OCI-LY3 (cell line): Measurements from ENCODE around the gene ZP3.
"Not testable (repeated sequence)": the region's sequence is repeated elsewhere in the genome, so short reads cannot be mapped to it uniquely, and the experiment has no call there.

Experiments
- H2AFZ ChIP-seq: fragments of 200-600, 300-600 bp; shearing (Covaris generic); 2 replicates; pipeline ENCODE4 v1.6.0; 2014; ENCODE audit warnings: antibody characterized with exemption, low read depth, low read length
- H3K27ac ChIP-seq: fragments of 200-600, 300-600 bp; sonication (generic); 2 replicates; pipeline ENCODE4 v1.5.1; 2014; ENCODE audit warnings: mild to moderate bottlenecking, low read length, moderate library complexity, mixed read lengths
- H3K27me3 ChIP-seq: fragments of 200-600, 300-600 bp; sonication (generic); 2 replicates; pipeline ENCODE4 v1.6.1; 2014; ENCODE audit warnings: low read depth, low read length, mixed read lengths
- H3K36me3 ChIP-seq: fragments of 200-600, 300-600 bp; sonication (generic); replicated peaks from 2 replicates; pipeline ENCODE3; 2014; ENCODE audit warnings: low read depth, low read length, mixed read lengths
- H3K4me1 ChIP-seq: fragments of 300-600, 200-600 bp; sonication (generic); 2 replicates; pipeline ENCODE4 v1.6.1; 2014; ENCODE audit warnings: low read length, mixed read lengths
- H3K4me2 ChIP-seq: fragments of 200-600, 300-600 bp; sonication (generic); 2 replicates; pipeline ENCODE4 v1.6.1; 2014; ENCODE audit warnings: low read length, mixed read lengths
- H3K4me3 ChIP-seq: fragments of 300-600, 200-600 bp; sonication (generic); 2 replicates; pipeline ENCODE4 v1.5.1; 2014; ENCODE audit warnings: antibody characterized with exemption, mild to moderate bottlenecking, low read length, moderate library complexity
- H3K79me2 ChIP-seq: fragments of 300-600, 200-600 bp; shearing (Covaris generic); 2 replicates; pipeline ENCODE4 v1.6.1; 2014; ENCODE audit warnings: mild to moderate bottlenecking, low read length, mixed read lengths
- H3K9ac ChIP-seq: fragments of 300-600, 200-600 bp; shearing (Covaris generic); 2 replicates; pipeline ENCODE4 v1.6.0; 2014; ENCODE audit warnings: mild to moderate bottlenecking, low read length, moderate library complexity
- H3K9me3 ChIP-seq: fragments of 200-600, 300-600 bp; shearing (Covaris generic); 2 replicates; pipeline ENCODE4 v1.6.1; 2014; ENCODE audit warnings: low read length, mixed read lengths; ENCODE audit not compliant: insufficient read depth
- H4K20me1 ChIP-seq: fragments of 200-600, 300-600 bp; sonication (generic); 2 replicates; pipeline ENCODE4 v1.6.1; 2016; ENCODE audit warnings: low read length, mixed read lengths; ENCODE audit not compliant: insufficient read depth
- EZH2phosphoT487 ChIP-seq: fragments of 200-600 bp; shearing (Covaris generic); IDR thresholded peaks from 2 replicates; pipeline ENCODE4 v1.6.1; 2018; ENCODE audit warnings: antibody characterized with exemption, mixed run types, low read depth
- TF ChIP-seq, protein P1 (sequence below): fragments of 200-600, 300-600 bp; sonication (generic); IDR thresholded peaks from 2 replicates; pipeline ENCODE4 v1.5.1; 2014; ENCODE audit warnings: antibody characterized with exemption, low read length, low read depth

ZP3 gene

DNA sequence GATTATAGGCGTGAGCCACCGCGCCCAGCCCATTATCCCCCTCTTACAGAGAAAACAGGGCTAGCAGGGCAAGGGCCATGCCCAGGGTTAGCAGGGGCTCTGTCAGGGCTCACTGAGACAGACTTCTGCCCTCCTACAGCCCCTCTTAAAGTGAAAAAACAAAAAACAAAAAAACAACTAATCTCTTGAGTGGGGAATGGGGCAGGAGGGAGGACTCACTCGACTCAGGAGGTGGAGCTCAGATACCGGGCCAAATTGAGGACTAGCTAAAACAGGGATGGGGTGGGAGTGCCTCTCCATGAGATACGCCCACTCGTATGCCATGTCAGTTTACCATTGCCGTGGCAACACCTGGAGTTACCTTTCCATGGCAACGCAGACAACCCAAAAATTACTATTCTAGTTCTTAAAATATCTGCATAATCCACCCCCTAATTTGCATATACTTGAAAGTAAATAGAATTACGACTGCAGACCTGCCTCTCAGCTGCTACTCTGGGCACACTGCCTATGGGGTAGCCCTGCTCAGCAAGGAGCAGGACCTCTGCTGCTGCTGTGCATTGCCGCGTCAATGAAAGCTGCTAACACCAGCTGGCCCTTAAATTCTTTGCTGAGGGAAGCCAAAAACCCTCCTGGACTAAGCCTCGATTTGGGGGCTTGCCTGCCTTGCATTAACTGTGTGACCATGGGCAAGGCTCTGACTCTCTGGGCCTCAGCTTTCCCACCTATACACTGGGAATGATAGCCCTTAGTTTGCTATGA, 28.6 kb upstream of the ZP3 start:
- no peak overlapping the region for H3K4me2 ChIP-seq
- H3K9ac ChIP-seq = no peak overlapping the region
- TF ChIP-seq, protein P1, sequence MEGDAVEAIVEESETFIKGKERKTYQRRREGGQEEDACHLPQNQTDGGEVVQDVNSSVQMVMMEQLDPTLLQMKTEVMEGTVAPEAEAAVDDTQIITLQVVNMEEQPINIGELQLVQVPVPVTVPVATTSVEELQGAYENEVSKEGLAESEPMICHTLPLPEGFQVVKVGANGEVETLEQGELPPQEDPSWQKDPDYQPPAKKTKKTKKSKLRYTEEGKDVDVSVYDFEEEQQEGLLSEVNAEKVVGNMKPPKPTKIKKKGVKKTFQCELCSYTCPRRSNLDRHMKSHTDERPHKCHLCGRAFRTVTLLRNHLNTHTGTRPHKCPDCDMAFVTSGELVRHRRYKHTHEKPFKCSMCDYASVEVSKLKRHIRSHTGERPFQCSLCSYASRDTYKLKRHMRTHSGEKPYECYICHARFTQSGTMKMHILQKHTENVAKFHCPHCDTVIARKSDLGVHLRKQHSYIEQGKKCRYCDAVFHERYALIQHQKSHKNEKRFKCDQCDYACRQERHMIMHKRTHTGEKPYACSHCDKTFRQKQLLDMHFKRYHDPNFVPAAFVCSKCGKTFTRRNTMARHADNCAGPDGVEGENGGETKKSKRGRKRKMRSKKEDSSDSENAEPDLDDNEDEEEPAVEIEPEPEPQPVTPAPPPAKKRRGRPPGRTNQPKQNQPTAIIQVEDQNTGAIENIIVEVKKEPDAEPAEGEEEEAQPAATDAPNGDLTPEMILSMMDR = no peak
- TF ChIP-seq EZH2phosphoT487 = no peak

DNA sequence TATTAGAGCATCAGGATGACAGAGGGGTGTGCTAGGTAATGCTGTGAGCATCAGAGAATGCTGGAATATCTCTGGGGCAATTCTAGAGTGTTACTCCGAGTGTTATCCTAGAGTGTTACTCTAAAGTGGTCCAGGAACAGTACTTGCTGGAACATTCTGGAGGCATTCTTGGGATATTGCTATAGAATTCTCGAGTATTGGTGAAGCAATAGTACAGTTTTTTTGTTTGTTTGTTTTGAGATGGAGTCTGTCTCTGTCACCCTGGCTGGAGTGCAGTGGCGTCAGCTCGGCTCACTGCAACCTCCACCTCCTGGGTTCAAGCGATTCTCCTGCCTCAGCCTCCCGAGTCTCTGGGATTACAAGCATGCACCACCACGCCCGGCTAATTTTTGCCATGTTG, 27.9 kb upstream of the ZP3 start:
- Histone ChIP-seq H3K9ac (no peak overlapping the region), H3K27me3 (no peaks in the 10 kb centered on the region), H3K79me2 (no peaks in the 10 kb centered on the region), H3K9me3 (no peaks in the 10 kb centered on the region), H3K4me3 (no peak overlapping the region), H3K4me1 (peaks cover 10% of the 10 kb centered on the region), H4K20me1 (no peaks in the 10 kb centered on the region), H3K36me3 (no peaks in the 10 kb centered on the region), H3K4me2 (no peak overlapping the region), H3K27ac (no peak overlapping the region), H2AFZ (no peak overlapping the region)
- TF ChIP-seq, protein P1 = no peak
- TF ChIP-seq EZH2phosphoT487 = no peak

More for the DNA sequence above, 28.6 kb upstream of the ZP3 start:
- Histone ChIP-seq H2AFZ (no peak overlapping the region), H3K4me1 (peaks cover 10% of the 10 kb centered on the region), H3K9me3 (no peaks in the 10 kb centered on the region), H3K79me2 (no peaks in the 10 kb centered on the region), H3K4me3 (no peak overlapping the region), H3K36me3 (no peaks in the 10 kb centered on the region), H3K27ac (no peak overlapping the region), H3K27me3 (no peaks in the 10 kb centered on the region), H4K20me1 (no peaks in the 10 kb centered on the region)

DNA sequence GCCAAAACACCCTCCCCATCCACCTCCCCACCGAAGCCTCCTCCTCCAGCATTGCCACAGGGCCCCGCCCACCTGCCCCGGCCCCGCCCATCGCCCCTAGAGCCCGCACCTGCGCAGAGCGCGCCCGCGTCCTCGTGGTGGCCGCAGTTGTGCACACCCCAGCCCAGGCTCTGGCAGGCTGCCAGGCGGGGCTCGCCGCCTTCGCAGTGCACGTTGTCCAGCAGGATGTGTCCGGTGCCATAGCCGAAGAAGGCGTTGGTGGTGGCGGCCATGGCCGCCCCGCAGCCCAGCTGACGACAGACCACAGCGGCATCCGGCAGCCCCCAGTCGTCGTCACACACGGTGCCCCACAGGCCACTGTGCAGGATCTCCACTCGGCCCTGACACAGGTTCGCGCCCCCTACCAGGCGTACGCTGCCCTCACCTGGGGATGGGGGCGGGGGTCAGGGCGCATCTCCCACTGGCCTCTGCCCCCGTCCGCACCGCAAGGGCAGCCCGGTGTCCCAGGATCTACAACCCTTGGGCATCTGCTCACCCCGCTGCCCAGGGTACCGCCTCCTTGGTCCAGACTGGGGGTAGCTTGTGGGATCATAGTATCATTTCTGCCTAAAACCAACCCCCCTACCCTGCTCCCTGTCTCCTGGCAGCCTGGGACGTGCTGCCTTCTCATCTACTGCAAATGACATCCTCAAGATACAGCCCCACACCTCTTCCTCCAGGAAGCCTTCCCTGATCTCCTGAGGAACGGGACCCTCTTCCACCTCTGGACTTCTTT, 27.2 kb upstream of the ZP3 start:
- Histone ChIP-seq H4K20me1 (no peaks in the 10 kb centered on the region), H3K4me1 (peaks cover 6% of the 10 kb centered on the region), H3K36me3 (no peaks in the 10 kb centered on the region), H3K27me3 (no peaks in the 10 kb centered on the region), H3K9me3 (no peaks in the 10 kb centered on the region), H3K9ac (no peak overlapping the region), H3K4me3 (no peak overlapping the region), H3K4me2 (no peak overlapping the region), H2AFZ (no peak overlapping the region), H3K27ac (no peak overlapping the region), H3K79me2 (no peaks in the 10 kb centered on the region)
- TF ChIP-seq EZH2phosphoT487 = no peak
- TF ChIP-seq, protein P1 = no peak

DNA sequence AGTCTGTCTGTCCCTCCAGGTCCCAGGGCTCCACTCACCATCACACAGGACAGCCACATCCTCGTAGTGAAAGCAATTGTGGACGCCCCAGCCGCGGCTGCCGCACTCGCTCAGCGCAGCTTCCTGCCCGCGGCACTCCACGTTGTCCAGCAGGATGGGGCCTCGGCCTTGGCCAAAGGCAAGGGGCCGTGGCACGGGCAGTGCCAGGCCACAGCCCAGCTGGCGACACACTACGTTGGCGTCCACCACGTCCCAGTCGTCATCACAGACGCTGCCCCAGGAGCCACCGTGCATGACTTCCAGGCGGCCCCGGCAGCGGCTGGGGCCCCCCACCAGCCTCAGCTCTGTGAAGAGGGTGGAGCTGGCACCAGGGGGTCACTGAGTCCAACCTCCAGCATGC, 24.5 kb upstream of the ZP3 start:
- Histone ChIP-seq H2AFZ (no peak overlapping the region), H3K4me1 (peaks cover 15% of the 10 kb centered on the region), H3K4me2 (no peak overlapping the region), H4K20me1 (no peaks in the 10 kb centered on the region), H3K4me3 (no peak overlapping the region), H3K9me3 (no peaks in the 10 kb centered on the region), H3K9ac (no peak overlapping the region), H3K27ac (no peak overlapping the region), H3K36me3 (no peaks in the 10 kb centered on the region), H3K79me2 (no peaks in the 10 kb centered on the region), H3K27me3 (no peaks in the 10 kb centered on the region)
- TF ChIP-seq, protein P1 = no peak
- no peak for TF ChIP-seq EZH2phosphoT487

DNA sequence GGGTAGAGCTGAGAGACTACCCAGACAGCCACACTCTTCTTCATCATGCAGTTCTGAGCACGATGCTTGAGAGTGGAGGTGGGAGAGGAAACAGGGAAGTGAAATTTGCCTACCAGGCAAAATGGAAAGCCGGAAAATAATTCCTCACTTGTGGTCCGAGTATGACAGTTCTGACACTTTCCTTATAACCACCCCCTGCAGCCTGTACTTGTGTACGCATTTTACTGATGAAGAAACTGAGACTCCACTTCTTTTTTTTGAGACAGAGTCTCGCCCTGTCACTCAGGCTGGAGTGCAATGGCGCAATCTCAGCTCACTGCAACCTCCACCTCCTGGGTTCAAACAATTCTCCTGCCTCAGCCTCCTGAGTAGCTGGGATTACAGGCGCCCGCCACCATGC, 21.7 kb upstream of the ZP3 start:
- H3K4me3 ChIP-seq, H2AFZ ChIP-seq, H3K27me3 ChIP-seq, H4K20me1 ChIP-seq, H3K9me3 ChIP-seq, H3K36me3 ChIP-seq, H3K27ac ChIP-seq, H3K79me2 ChIP-seq, H3K9ac ChIP-seq: not testable (repeated sequence)
- H3K4me2 ChIP-seq = peak overlapping the region; percentile 29; the same call in 1 of the 2 replicates
- peaks cover 15% of the 10 kb centered on the region for H3K4me1 ChIP-seq
